ENCODE results near the gene KIF7. TPM values are rescaled to one million over a fixed set of nuclear protein-coding genes. Genes with fewer than 3 reads are reported as not detected.

Gene KIF7
- total RNA-seq, 2 donors from 2014 or later, result 2.9 to 7.6 TPM

GRCh38 chr15:89668171-89668570, 12.9 kb upstream of the KIF7 start:
- no peaks in the 10 kb centered on the region for H3K27me3 ChIP-seq
- TF ChIP-seq CTCF (IDR thresholded peaks at IDR 0.05), result no peak
- peaks cover 0 to 23% of the 10 kb centered on the region in 2 donors for H3K4me1 ChIP-seq
- no peaks in the 10 kb centered on the region for H3K36me3 ChIP-seq
- no peak overlapping the region for H3K4me3 ChIP-seq
- no peak for DNase-seq (ENCODE audit: low spot score)
- H3K9me3 ChIP-seq, result no peaks in the 10 kb centered on the region
- H3K27ac ChIP-seq, result no peak overlapping the region

GRCh38 chr15:89667706-89667960, 12.4 kb upstream of the KIF7 start:
- Histone ChIP-seq H3K36me3 (no peaks in the 10 kb centered on the region), H3K4me1 (peaks cover 0 to 28% of the 10 kb centered on the region in 2 donors), H3K4me3 (no peak overlapping the region), H3K27ac (no peak overlapping the region), H3K27me3 (no peaks in the 10 kb centered on the region), H3K9me3 (no peaks in the 10 kb centered on the region)
- DNase-seq (ENCODE audit: low spot score), result no peak
- no peak for TF ChIP-seq CTCF (IDR thresholded peaks at IDR 0.05)

GRCh38 chr15:89666858-89667705, 11.8 kb upstream of the KIF7 start:
- no peak overlapping the region for H3K27ac ChIP-seq
- TF ChIP-seq CTCF (IDR thresholded peaks at IDR 0.05), result no peak
- no peak overlapping the region for H3K4me3 ChIP-seq
- H3K4me1 ChIP-seq, result peaks cover 0 to 28% of the 10 kb centered on the region in 2 donors
- no peaks in the 10 kb centered on the region for H3K27me3 ChIP-seq
- H3K9me3 ChIP-seq, result no peaks in the 10 kb centered on the region
- DNase-seq (ENCODE audit: low spot score), result no peak
- H3K36me3 ChIP-seq, result no peaks in the 10 kb centered on the region

GRCh38 chr15:89666184-89666857, 11.1 kb upstream of the KIF7 start:
- peak overlapping the region in 1 of 2 donors; percentile 44 for H3K4me3 ChIP-seq
- no peaks in the 10 kb centered on the region for H3K27me3 ChIP-seq
- TF ChIP-seq CTCF (IDR thresholded peaks at IDR 0.05), result no peak
- DNase-seq (ENCODE audit: low spot score), result no peak
- H3K9me3 ChIP-seq, result no peaks in the 10 kb centered on the region
- peak overlapping the region; percentile 82 to 92 for H3K27ac ChIP-seq
- no peaks in the 10 kb centered on the region for H3K36me3 ChIP-seq
- peaks cover 0 to 28% of the 10 kb centered on the region in 2 donors for H3K4me1 ChIP-seq

- Histone ChIP-seq H3K9me3 (no peaks in the 10 kb centered on the region), H3K4me3 (peak overlapping the region; percentile 22 to 44), H3K36me3 (no peaks in the 10 kb centered on the region), H3K27me3 (no peaks in the 10 kb centered on the region), H3K27ac (peak overlapping the region; percentile 82 to 92), H3K4me1 (peaks cover 0 to 28% of the 10 kb centered on the region in 2 donors)
- peak; percentile 79 for DNase-seq (ENCODE audit: low spot score)
- TF ChIP-seq CTCF (IDR thresholded peaks at IDR 0.05), result no peak
These were observed 10.3 kb upstream of the KIF7 start for GRCh38 chr15:89665449-89666181.

Measured in right atrium auricular region (tissue), 2 donors.